Caco-2 (cell line): ENCODE measurements around the gene KIF6. TPM values are rescaled to one million over a fixed set of nuclear protein-coding genes. Genes with fewer than 3 reads are reported as not detected.

Experiments used
- BruUV-seq: library from RNA; stranded (reverse); fragments of 400-500 nt; replicated peaks from 2 replicates; lab custom pipeline; 2021; lab: Mats Ljungman, UMichigan
- CTCF ChIA-PET: fragments of 300-600 bp; sonication (Branson Sonifier 250); formaldehyde crosslinking; loops from one replicate; lab custom pipeline; 2022; ENCODE audit warnings: antibody characterized with exemption; lab: Charles Lee
- POLR2A ChIA-PET: fragments of 300-600 bp; sonication (Branson Sonifier 250); formaldehyde crosslinking; loops from one replicate; lab custom pipeline; 2022; ENCODE audit warnings: antibody characterized with exemption; lab: Charles Lee
- DNase-seq, 2 experiments: peaks; one replicate each; pipeline versions ENCODE4 v3.0.0 to v3.0.0-alpha.2; 2020 to 2022
- H3K27me3 ChIP-seq: replicated peaks from 2 replicates; pipeline ENCODE4 v1.6.0; 2011; ENCODE audit warnings: low read length; ENCODE audit not compliant: control insufficient read depth, insufficient read depth
- H3K36me3 ChIP-seq: 2 replicates; pipeline ENCODE4 v1.5.1; 2011; ENCODE audit warnings: low read length; ENCODE audit not compliant: control insufficient read depth, insufficient read depth
- H3K4me1 ChIP-seq: fragments of 250-450 bp; sonication (Bioruptor Pico); 2 replicates; pipeline ENCODE4 v1.5.1; 2020; ENCODE audit warnings: mild to moderate bottlenecking
- H3K4me3 ChIP-seq: 2 replicates; pipeline ENCODE4 v1.5.1; 2011; ENCODE audit warnings: low read depth, mild to moderate bottlenecking, control low read depth, low read length
- H3K9me3 ChIP-seq: fragments of 250-450 bp; sonication (Bioruptor Pico); 2 replicates; pipeline ENCODE4 v1.5.1; 2020; ENCODE audit warnings: mild to moderate bottlenecking, moderate library complexity
- H3K27ac Mint-ChIP-seq: one replicate; pipeline ENCODE4 v1.8.0; 2022; ENCODE audit warnings: mixed read lengths; ENCODE audit not compliant: unreplicated experiment
- H3K27me3 Mint-ChIP-seq: one replicate; pipeline ENCODE4 v1.8.0; 2022; ENCODE audit warnings: mixed read lengths; ENCODE audit not compliant: insufficient read depth, unreplicated experiment
- H3K36me3 Mint-ChIP-seq: one replicate; pipeline ENCODE4 v1.8.0; 2022; ENCODE audit warnings: mild to moderate bottlenecking, mixed read lengths; ENCODE audit not compliant: insufficient read depth, unreplicated experiment
- H3K4me1 Mint-ChIP-seq: one replicate; pipeline ENCODE4 v1.8.0; 2022; ENCODE audit warnings: low read depth, mixed read lengths; ENCODE audit not compliant: unreplicated experiment
- H3K4me3 Mint-ChIP-seq: one replicate; pipeline ENCODE4 v1.8.0; 2022; ENCODE audit warnings: mild to moderate bottlenecking, moderate library complexity, mixed read lengths; ENCODE audit not compliant: unreplicated experiment
- H3K9me3 Mint-ChIP-seq: one replicate; pipeline ENCODE4 v1.8.0; 2022; ENCODE audit warnings: mixed read lengths; ENCODE audit not compliant: unreplicated experiment
- intact Hi-C: fragments of 100-400 bp; cut with micrococcal nuclease; formaldehyde crosslinking; loops from one replicate; pipeline ENCODE4 v1.10.0; 2022; ENCODE audit not compliant: unreplicated experiment
- total RNA-seq: library from RNA; stranded (reverse); gene quantifications from 2 replicates; pipeline ENCODE4 v1.2.3, GENCODE V29; 2022
- TF ChIP-seq, protein P1 (sequence below), 2 experiments: fragments of 200-600 bp in 1 of 2; IDR thresholded peaks; 1 replicate in 1 of 2; 2 replicates in 1 of 2; pipeline versions ENCODE4 v1.5.1 to v1.8.0; 2011 to 2022; ENCODE audit warnings: antibody characterized with exemption in 1 of 2, control low read depth in 1 of 2, inconsistent platforms in 1 of 2, low read depth in 1 of 2, low read length in 1 of 2, mild to moderate bottlenecking in 1 of 2, moderate library complexity in 1 of 2; ENCODE audit not compliant: insufficient read depth in 1 of 2, severe bottlenecking in 1 of 2, unreplicated experiment in 1 of 2

KIF6 gene
- total RNA-seq, 1 experiment from 2014 or later = not detected

DNA sequence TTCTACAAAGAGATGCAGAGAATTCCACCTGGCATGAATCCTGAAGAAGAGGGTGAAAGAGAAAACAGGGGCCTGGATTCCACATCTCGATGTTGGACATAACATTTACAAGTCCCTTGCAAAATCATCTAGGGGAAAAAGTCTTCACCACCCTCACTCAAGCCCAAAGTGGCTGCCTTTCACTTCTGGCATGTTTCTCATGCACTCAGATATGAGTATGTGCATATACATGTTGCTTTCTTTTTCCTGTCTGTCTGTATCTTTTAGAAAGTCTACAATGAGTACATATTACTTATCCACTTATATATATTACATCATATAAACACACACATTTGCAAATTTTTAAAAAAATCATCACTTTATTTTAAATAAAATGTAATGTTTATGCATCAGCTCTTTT lies 159.3 kb downstream of the KIF6 start:
- TF ChIP-seq, protein P1, sequence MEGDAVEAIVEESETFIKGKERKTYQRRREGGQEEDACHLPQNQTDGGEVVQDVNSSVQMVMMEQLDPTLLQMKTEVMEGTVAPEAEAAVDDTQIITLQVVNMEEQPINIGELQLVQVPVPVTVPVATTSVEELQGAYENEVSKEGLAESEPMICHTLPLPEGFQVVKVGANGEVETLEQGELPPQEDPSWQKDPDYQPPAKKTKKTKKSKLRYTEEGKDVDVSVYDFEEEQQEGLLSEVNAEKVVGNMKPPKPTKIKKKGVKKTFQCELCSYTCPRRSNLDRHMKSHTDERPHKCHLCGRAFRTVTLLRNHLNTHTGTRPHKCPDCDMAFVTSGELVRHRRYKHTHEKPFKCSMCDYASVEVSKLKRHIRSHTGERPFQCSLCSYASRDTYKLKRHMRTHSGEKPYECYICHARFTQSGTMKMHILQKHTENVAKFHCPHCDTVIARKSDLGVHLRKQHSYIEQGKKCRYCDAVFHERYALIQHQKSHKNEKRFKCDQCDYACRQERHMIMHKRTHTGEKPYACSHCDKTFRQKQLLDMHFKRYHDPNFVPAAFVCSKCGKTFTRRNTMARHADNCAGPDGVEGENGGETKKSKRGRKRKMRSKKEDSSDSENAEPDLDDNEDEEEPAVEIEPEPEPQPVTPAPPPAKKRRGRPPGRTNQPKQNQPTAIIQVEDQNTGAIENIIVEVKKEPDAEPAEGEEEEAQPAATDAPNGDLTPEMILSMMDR (IDR thresholded peaks at IDR 0.05; ENCODE audit: insufficient read depth in 1 of 2, low read depth in 1 of 2, low read length in 1 of 2, severe bottlenecking in 1 of 2, unreplicated experiment in 1 of 2) = no peak
- H3K4me1 ChIP-seq = no peaks in the 10 kb centered on the region
- no TSS peak for BruUV-seq
- H3K9me3 ChIP-seq = no peaks in the 10 kb centered on the region
- Mint-ChIP-seq H3K36me3 (no peaks in the 10 kb centered on the region), H3K27ac (no peak overlapping the region), H3K4me1 (no peaks in the 10 kb centered on the region), H3K9me3 (no peaks in the 10 kb centered on the region), H3K4me3 (no peak overlapping the region), H3K27me3 (peaks cover 9% of the 10 kb centered on the region)
- CTCF ChIA-PET = no interaction called here
- H3K4me3 ChIP-seq = no peak overlapping the region
- POLR2A ChIA-PET = no interaction called here
- no peak for DNase-seq
- H3K36me3 ChIP-seq = no peaks in the 10 kb centered on the region
- H3K27me3 ChIP-seq = no peaks in the 10 kb centered on the region
- intact Hi-C loops = loop anchor here (10.0 kb wide), 1 partner anchor 191 kb away; no protein-coding TSS in a partner anchor

DNA sequence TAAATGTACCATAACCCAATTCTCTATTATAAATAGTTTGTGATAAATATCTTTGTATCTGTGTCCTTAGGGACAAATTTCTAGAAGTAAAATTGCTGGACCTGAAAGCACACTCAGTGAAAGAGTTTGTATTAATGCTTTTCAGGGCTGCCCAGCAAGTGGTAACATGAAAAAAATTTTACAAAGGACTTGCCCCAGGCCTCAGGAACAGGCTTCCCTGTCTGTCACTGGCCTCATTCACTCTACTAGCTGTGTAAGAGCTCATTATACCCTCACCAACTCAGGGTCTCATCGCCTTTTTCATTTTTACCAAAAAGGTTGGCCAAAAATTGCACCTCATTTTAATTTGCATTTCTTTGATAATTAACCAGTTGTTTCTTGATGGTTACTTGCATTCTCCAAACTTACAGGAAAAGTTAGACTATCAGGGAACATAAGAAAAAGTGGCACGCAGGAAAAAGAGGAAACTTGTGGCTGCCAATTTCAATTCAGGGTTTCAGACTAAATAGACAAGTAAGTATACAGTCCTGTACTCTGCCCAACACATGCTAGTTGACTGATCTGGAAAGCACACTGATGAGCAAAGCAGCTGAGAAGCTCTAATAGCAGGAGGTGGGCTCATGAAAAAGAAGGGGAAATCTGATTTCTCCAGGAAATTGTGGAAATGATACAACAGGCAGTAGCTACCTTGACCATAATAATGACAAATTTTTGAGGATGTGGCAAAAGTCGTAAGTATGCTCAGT lies 161.5 kb downstream of the KIF6 start:
- Mint-ChIP-seq H3K27me3 (peaks cover 9% of the 10 kb centered on the region), H3K27ac (no peak overlapping the region), H3K9me3 (no peaks in the 10 kb centered on the region), H3K4me3 (no peak overlapping the region), H3K36me3 (no peaks in the 10 kb centered on the region), H3K4me1 (no peaks in the 10 kb centered on the region)
- Histone ChIP-seq H3K36me3 (no peaks in the 10 kb centered on the region), H3K27me3 (no peaks in the 10 kb centered on the region), H3K4me3 (no peak overlapping the region), H3K4me1 (no peaks in the 10 kb centered on the region), H3K9me3 (no peaks in the 10 kb centered on the region)
- no TSS peak for BruUV-seq
- CTCF ChIA-PET = no interaction called here
- TF ChIP-seq, protein P1 (IDR thresholded peaks at IDR 0.05; ENCODE audit: insufficient read depth in 1 of 2, low read depth in 1 of 2, low read length in 1 of 2, severe bottlenecking in 1 of 2, unreplicated experiment in 1 of 2) = no peak
- no peak for DNase-seq
- POLR2A ChIA-PET = no interaction called here
- intact Hi-C loops = loop anchor here (10.0 kb wide), 1 partner anchor 189 kb away; no protein-coding TSS in a partner anchor

DNA sequence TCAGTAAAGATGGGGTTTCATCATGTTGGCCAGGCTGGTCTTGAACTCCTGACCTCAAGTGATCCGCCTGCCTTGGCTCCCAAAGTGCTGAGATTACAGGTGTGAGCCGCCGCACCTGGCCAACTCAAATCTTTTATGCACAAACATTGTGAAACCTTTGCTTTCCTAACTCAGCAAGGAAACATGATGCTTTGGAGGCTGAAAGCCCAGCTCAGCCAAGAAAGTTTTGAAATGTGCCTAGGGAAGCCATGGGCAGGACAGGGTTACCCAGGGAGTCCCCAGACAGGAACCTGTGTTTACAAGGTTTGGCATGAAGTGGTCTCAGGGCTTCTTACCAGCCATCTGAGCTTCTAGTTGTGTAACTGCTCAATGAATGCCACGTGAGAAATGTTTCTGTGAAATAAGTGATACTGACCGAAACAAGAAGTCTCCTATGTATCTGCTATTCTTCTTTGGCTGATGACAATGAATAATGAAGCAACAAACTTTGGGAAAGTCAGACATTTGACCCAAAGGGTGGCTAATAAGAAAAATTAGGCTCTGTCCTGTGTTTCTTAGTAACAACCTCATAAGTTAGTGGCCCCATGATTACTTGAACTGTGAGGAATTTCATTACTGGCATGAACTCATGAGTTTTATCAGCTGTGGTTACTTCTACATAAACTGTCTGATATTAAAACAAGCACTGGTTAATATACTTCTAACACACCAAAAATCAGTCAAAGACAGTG lies 163.5 kb downstream of the KIF6 start:
- Histone ChIP-seq H3K4me3 (no peak overlapping the region), H3K9me3 (no peaks in the 10 kb centered on the region), H3K36me3 (no peaks in the 10 kb centered on the region), H3K4me1 (no peaks in the 10 kb centered on the region), H3K27me3 (no peaks in the 10 kb centered on the region)
- Mint-ChIP-seq H3K9me3 (no peaks in the 10 kb centered on the region), H3K4me3 (no peak overlapping the region), H3K36me3 (no peaks in the 10 kb centered on the region), H3K27ac (no peak overlapping the region), H3K27me3 (peaks cover 13% of the 10 kb centered on the region), H3K4me1 (no peaks in the 10 kb centered on the region)
- ChIA-PET CTCF (no interaction called here), POLR2A (interaction anchor here (0.7 kb wide), 1 partner anchor 16 kb away, joined by 4 read pairs; no protein-coding TSS in a partner anchor)
- intact Hi-C loops = loop anchor here (10.0 kb wide), 1 partner anchor 187 kb away; no protein-coding TSS in a partner anchor
- no TSS peak for BruUV-seq
- TF ChIP-seq, protein P1 (IDR thresholded peaks at IDR 0.05; ENCODE audit: insufficient read depth in 1 of 2, low read depth in 1 of 2, low read length in 1 of 2, severe bottlenecking in 1 of 2, unreplicated experiment in 1 of 2) = no peak
- no peak for DNase-seq
